Fibroblast of skin of abdomen (primary cell): ENCODE data around the gene GAD1. TPM values are rescaled to one million over a fixed set of nuclear protein-coding genes. Genes with fewer than 3 reads are reported as not detected.

Source experiments
- DNase-seq: peaks from one replicate; pipeline ENCODE4 v3.0.0-alpha.2; 2013
- polyA plus RNA-seq, 2 experiments: library from polyadenylated mRNA; unstranded; fragments of 120-200 nt; gene quantifications; one replicate each; pipeline ENCODE4 v1.2.1, GENCODE V29; 2013; ENCODE audit not compliant: insufficient read length in 2 of 2

The GAD1 gene
- polyA plus RNA-seq (2013, experiment 1 of 2; ENCODE audit: insufficient read length) = 0.18 TPM
- polyA plus RNA-seq (2013, experiment 2 of 2; ENCODE audit: insufficient read length) = 0.04 TPM

- DNase-seq = peak; percentile 56
Measured at GRCh38 chr2:170816504-170817092, at the start of gene GAD1. GAD1 (plus strand) TSS chr2:170816887; CDS start chr2:170818592, 1,705 bp downstream.

GRCh38 chr2:170770008-170770605 is 46.6 kb upstream of the GAD1 start, which contains the start of gene ERICH2:
ERICH2 (plus strand) TSS chr2:170770378; CDS start chr2:170770682, 304 bp downstream.
- DNase-seq = peak; percentile 60

GRCh38 chr2:170770606-170771420 is 45.9 kb upstream of the GAD1 start:
- DNase-seq = peak; percentile 78

DNA sequence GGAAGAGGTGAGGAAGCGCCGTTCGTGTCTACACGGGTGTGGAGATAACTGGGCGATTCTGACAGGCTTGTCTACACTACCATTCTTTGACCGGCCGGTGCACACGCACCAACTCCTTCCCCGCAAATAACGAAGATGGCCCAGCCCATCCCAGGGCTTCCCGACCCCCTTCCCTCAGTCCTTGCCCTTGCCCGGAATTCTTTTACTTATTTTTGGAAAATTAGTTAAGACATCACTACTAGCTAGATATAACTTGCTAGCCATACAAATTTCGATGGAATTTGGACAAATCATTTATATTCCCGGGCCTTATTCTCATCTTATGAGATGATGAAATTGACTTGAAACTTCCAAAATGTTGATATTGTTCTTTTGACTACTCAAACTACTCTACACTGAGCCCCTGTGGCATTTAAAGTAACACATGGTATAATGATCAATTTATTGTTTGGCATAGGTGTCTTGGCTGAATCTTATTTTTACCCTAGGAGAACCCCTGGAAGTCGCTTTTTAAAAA is 45.2 kb upstream of the GAD1 start:
- peak; percentile 10 for DNase-seq

GRCh38 chr2:170772295-170772694 is 44.4 kb upstream of the GAD1 start:
- DNase-seq = no peak

DNA sequence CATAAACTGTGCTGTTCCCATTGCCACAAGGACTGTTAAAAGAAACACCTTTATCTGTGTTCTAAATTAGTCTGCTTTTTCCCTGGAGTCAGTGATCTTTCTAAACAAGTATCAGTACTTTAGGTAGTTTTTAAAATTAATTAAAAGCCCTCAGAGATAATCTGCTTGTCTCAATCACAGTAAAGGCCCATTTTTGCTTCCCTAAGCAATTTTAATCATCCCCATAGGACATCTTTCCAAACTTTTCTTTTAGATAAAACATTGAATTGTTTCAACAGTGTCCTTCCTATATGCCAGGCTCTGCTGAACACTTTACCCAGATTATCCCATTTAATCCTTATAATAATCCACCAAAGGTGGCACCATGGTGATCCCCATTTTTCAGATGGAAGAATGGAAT is 42.6 kb upstream of the GAD1 start:
- no peak for DNase-seq

GRCh38 chr2:170778900-170779299 is 37.8 kb upstream of the GAD1 start:
- no peak for DNase-seq

DNA sequence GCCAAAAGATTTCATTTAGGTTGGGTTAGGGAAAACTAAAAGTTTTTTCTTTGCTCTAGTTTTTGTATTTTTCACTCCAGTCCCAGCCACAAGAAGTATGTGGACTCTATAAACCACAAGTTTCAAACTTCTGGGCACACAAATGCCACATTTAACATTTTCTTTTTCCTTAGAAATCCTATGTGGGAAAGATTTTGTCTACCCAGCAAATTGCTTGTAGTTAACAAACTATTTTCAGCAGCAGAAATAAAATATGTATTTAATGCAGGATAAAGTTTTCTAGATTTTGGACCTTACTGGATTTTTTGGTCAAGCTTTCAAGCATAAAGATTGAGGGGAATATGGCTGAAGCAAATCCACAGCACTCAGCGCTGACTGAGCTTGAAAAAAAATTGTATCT is 37.4 kb upstream of the GAD1 start:
- DNase-seq = no peak

DNA sequence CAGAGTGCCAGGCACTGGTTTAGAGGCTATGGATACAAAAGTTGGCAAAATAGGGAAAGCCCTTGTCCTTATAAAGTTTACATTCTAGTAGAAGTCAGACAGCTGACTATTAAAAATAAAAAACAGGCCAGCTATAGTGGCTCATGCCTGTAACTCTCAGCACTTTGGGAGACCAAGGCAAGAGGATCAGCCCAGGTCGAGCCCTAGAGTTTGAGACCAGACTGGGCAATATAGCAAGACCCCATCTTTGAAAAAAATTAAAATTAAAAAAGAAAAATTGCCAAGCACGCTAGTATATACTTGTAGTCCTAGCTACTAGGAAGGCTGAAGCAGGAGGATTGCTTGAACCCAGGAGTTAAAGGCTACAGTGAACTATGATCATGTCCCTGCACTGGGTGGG is 34.0 kb upstream of the GAD1 start:
- DNase-seq = no peak

- no peak for DNase-seq
Measured at GRCh38 chr2:170783549-170783948, 33.1 kb upstream of the GAD1 start.

- no peak for DNase-seq
Measured at GRCh38 chr2:170798996-170799395, 17.7 kb upstream of the GAD1 start.

GRCh38 chr2:170806548-170806947 is 10.1 kb upstream of the GAD1 start:
- no peak for DNase-seq

GRCh38 chr2:170812710-170813600 is 3.7 kb upstream of the GAD1 start:
- DNase-seq = peak; percentile 85

DNA sequence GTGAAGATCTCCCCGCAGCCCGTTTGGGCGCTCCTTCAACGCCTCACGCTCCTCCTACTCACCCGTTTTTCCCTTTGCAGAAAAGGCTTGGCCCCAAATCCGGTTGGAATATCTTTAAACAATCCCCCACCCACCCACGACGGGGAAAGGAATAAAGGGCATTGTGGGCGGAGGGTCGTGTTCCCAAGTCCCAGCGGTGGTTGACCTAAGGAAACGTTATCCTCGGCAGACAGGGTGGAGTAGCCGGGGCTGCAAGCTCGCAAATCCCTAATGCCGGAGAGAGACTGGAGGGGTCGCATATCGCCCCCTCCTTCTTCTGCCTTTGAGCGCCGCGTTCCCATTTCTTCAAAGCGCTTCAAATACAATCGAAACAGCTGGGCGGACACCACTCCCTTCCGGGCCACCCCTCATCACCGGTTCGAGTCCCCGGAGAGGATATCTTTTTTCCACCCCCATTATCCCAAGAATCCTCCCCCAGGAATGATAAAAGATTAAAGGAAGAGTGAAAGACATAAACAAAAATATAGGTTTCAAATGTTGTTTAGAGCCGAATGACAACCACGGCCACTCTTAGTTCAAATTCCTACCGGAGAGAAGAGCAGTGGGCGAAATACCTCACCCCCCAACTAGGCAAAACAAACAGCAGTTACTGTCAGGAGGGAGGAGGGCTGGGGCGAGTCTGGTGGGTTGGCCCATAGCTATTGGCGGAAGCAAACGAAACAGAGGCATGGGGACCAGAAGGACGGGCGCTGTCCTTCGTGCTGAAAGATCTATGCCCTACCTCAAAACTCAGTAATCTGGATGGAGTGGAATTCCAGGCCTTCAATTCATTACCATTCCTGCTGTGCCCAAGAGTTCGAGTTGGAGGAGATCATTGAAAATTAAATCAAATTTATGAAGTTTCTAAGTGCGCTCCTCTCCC is 2.8 kb upstream of the GAD1 start:
- DNase-seq = peak; percentile 58

- DNase-seq = no peak
Measured at GRCh38 chr2:170814533-170815230, 2.0 kb upstream of the GAD1 start.

- DNase-seq = no peak
Measured at GRCh38 chr2:170815311-170815710, 1.4 kb upstream of the GAD1 start.

DNA sequence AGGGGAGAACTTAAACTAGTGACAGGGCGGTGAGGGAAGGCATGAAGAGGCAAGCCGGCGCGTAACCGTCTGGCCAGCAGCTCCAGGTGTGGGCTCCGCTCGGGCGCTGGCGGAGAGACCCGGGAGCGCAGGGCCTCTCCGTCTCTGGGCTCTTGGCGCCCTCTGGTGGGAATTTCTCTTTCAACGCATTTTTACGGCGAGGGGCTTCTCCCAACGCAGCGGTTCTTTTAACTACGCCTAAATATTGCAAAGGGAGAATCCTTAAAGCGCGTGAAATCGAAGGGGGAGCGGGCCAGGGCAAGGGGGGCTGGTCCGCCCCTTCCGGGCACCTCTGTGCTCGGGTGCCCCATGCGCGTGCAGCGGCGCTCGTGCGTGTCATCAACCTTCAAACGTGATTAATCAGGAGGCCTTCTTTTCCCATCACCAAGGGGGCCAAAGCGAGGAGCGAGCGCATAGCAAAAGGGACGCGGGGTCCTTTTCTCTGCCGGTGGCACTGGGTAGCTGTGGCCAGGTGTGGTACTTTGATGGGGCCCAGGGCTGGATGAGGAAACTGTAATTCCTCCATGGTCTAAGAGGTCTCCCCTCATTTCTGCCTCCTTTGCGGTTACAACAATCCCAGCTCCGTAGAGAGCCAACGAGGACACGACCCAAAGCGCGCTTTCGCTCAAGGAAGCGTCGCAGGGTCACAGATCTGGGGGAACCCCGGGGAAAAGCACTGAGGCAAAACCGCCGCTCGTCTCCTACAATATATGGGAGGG is 762 bp upstream of the GAD1 start:
- peak; percentile 49 for DNase-seq

- peak; percentile 13 for DNase-seq
Measured at GRCh38 chr2:170817093-170818035, 677 bp downstream of the GAD1 start.
